H1 (cell line): Measurements from ENCODE around the gene CISH. TPM values are rescaled to one million over a fixed set of nuclear protein-coding genes. Genes with fewer than 3 reads are reported as not detected.

ENCODE experiments used
- CTCF ChIA-PET: fragments of 300-600 bp; sonication (Branson Sonifier 250); formaldehyde crosslinking; loops from one replicate; lab custom pipeline; 2021; ENCODE audit not compliant: partially characterized antibody; lab: Charles Lee
- POLR2A ChIA-PET: fragments of 300-600 bp; sonication (Branson Sonifier 250); formaldehyde crosslinking; loops from one replicate; lab custom pipeline; 2021; ENCODE audit warnings: inconsistent platforms; ENCODE audit not compliant: partially characterized antibody; lab: Charles Lee
- DNase-seq, 2 experiments: peaks; one replicate each; pipeline versions ENCODE4 v3.0.0 to v3.0.0-alpha.2; 2010 to 2022; ENCODE audit warnings: low spot score in 2 of 2, low read depth in 1 of 2, mixed read lengths in 1 of 2
- FAIRE-seq: peaks from 2 replicates; lab custom pipeline; 2011; peaks lifted over from hg19 to GRCh38; lab: Jason Lieb, UNC
- H2AFZ ChIP-seq: 2 replicates; pipeline ENCODE4 v1.8.1; 2012; ENCODE audit warnings: low read length, inconsistent platforms
- H2AK5ac ChIP-seq: 2 replicates; pipeline ENCODE4 v1.6.1; 2013; ENCODE audit warnings: low read depth, low read length
- H2BK120ac ChIP-seq: replicated peaks from 2 replicates; pipeline ENCODE3; 2013; ENCODE audit warnings: low read depth, low read length, inconsistent platforms
- H2BK12ac ChIP-seq: 2 replicates; pipeline ENCODE4 v1.6.1; 2013; ENCODE audit warnings: low read depth, low read length
- H2BK15ac ChIP-seq: 2 replicates; pipeline ENCODE4 v1.6.1; 2013; ENCODE audit warnings: low read length
- H2BK20ac ChIP-seq: 2 replicates; pipeline ENCODE4 v1.6.1; 2013; ENCODE audit warnings: low read length
- H2BK5ac ChIP-seq: 2 replicates; pipeline ENCODE4 v1.6.1; 2013; ENCODE audit warnings: low read depth, low read length
- H3K14ac ChIP-seq: 2 replicates; pipeline ENCODE4 v1.6.1; 2013; ENCODE audit warnings: inconsistent platforms; ENCODE audit not compliant: insufficient read length
- H3K18ac ChIP-seq: 2 replicates; pipeline ENCODE4 v1.6.1; 2013; ENCODE audit warnings: low read length; ENCODE audit errors: extremely low read depth
- H3K23ac ChIP-seq: 2 replicates; pipeline ENCODE4 v1.6.1; 2013; ENCODE audit warnings: inconsistent platforms; ENCODE audit not compliant: insufficient read length
- H3K23me2 ChIP-seq: 2 replicates; pipeline ENCODE4 v1.6.1; 2013; ENCODE audit warnings: low read depth, low read length
- H3K27ac ChIP-seq: 2 replicates; pipeline ENCODE4 v1.6.1; 2011; ENCODE audit warnings: low read depth, low read length, inconsistent platforms
- H3K27me3 ChIP-seq, 4 experiments: replicated peaks in 1 of 4; 1 replicate in 1 of 4; 2 replicates in 3 of 4; pipeline versions ENCODE4 v1.6.1 to v1.8.1; 2011 to 2013; ENCODE audit warnings: low read length in 3 of 4, mild to moderate bottlenecking in 3 of 4, inconsistent platforms in 2 of 4, mixed read lengths in 2 of 4, moderate library complexity in 1 of 4; ENCODE audit not compliant: control insufficient read depth in 3 of 4, insufficient read depth in 3 of 4; ENCODE audit errors: extremely low read depth in 1 of 4
- H3K36me3 ChIP-seq, 4 experiments: 2 replicates each; pipeline versions ENCODE4 v1.6.1 to v1.8.1; 2011 to 2013; ENCODE audit warnings: mild to moderate bottlenecking in 4 of 4, low read length in 3 of 4, moderate library complexity in 2 of 4, control low read depth in 1 of 4, inconsistent platforms in 1 of 4; ENCODE audit not compliant: insufficient read depth in 4 of 4, control insufficient read depth in 2 of 4
- H3K4ac ChIP-seq: replicated peaks from 2 replicates; pipeline ENCODE3; 2013; ENCODE audit warnings: low read length, low read depth, mixed read lengths, inconsistent platforms; ENCODE audit not compliant: insufficient read length
- H3K4me1 ChIP-seq, 4 experiments: replicated peaks in 1 of 4; 1 replicate in 1 of 4; 2 replicates in 3 of 4; pipeline versions ENCODE4 v1.6.1 to v1.8.1; 2011 to 2013; ENCODE audit warnings: low read length in 3 of 4, inconsistent platforms in 2 of 4, mixed read lengths in 1 of 4; ENCODE audit not compliant: insufficient read depth in 4 of 4, control insufficient read depth in 3 of 4
- H3K4me2 ChIP-seq, 2 experiments: 2 replicates each; pipeline versions ENCODE4 v1.6.1 to v1.8.1; 2011 to 2013; ENCODE audit warnings: low read depth in 2 of 2, low read length in 2 of 2, control low read depth in 1 of 2, inconsistent platforms in 1 of 2, mild to moderate bottlenecking in 1 of 2; ENCODE audit not compliant: insufficient read depth in 1 of 2
- H3K4me3 ChIP-seq, 4 experiments: fragments of 200-600, 300-600 bp in 1 of 4; sonication (generic), shearing (Covaris generic), sonication (Bioruptor Twin) in 1 of 4; 2 replicates each; pipeline versions ENCODE4 v1.5.1 to v1.8.1; 2011 to 2016; ENCODE audit warnings: low read length in 4 of 4, low read depth in 3 of 4, control low read depth in 2 of 4, inconsistent platforms in 2 of 4, mild to moderate bottlenecking in 2 of 4, mixed read lengths in 1 of 4, moderate library complexity in 1 of 4; ENCODE audit not compliant: insufficient read depth in 2 of 4; ENCODE audit errors: extremely low read depth in 1 of 4
- H3K56ac ChIP-seq: replicated peaks from 2 replicates; pipeline ENCODE3; 2013; ENCODE audit warnings: low read depth, mild to moderate bottlenecking, mixed read lengths, low read length, inconsistent platforms; ENCODE audit not compliant: insufficient read length
- H3K79me1 ChIP-seq: 2 replicates; pipeline ENCODE4 v1.6.1; 2013; ENCODE audit warnings: low read depth, low read length, control low read depth
- H3K79me2 ChIP-seq, 2 experiments: 2 replicates each; pipeline versions ENCODE4 v1.6.1 to v1.8.1; 2012 to 2013; ENCODE audit warnings: low read length in 2 of 2, mild to moderate bottlenecking in 2 of 2, inconsistent platforms in 1 of 2; ENCODE audit not compliant: insufficient read depth in 2 of 2, control insufficient read depth in 1 of 2
- H3K9ac ChIP-seq, 4 experiments: replicated peaks in 1 of 4; 1 replicate in 1 of 4; 2 replicates in 3 of 4; pipeline versions ENCODE4 v1.6.1 to v1.8.1; 2011 to 2013; ENCODE audit warnings: low read depth in 3 of 4, low read length in 3 of 4, control low read depth in 2 of 4, mild to moderate bottlenecking in 2 of 4, moderate library complexity in 2 of 4, inconsistent platforms in 1 of 4; ENCODE audit errors: extremely low read depth in 1 of 4
- H3K9me3 ChIP-seq, 2 experiments: 2 replicates each; pipeline versions ENCODE4 v1.6.1 to v1.8.1; 2012 to 2013; ENCODE audit warnings: mild to moderate bottlenecking in 2 of 2, moderate library complexity in 2 of 2, control low read depth in 1 of 2, inconsistent platforms in 1 of 2, low read depth in 1 of 2, low read length in 1 of 2, mixed read lengths in 1 of 2; ENCODE audit not compliant: insufficient read depth in 2 of 2
- H4K20me1 ChIP-seq, 2 experiments: replicated peaks in 1 of 2; 2 replicates each; pipeline versions ENCODE3 to v1.8.1; 2011 to 2013; ENCODE audit warnings: inconsistent platforms in 2 of 2, low read length in 2 of 2, mild to moderate bottlenecking in 1 of 2; ENCODE audit not compliant: insufficient read depth in 2 of 2, control insufficient read depth in 1 of 2
- H4K5ac ChIP-seq: 2 replicates; pipeline ENCODE4 v1.6.1; 2013; ENCODE audit warnings: low read length, low read depth, mixed read lengths, inconsistent platforms; ENCODE audit not compliant: insufficient read length
- H4K8ac ChIP-seq: 2 replicates; pipeline ENCODE4 v1.8.0; 2013; ENCODE audit warnings: mild to moderate bottlenecking, moderate library complexity, low read length, inconsistent platforms; ENCODE audit not compliant: insufficient read depth; ENCODE audit errors: extremely low read depth
- H4K91ac ChIP-seq: replicated peaks from 2 replicates; pipeline ENCODE3; 2013; ENCODE audit warnings: low read length, mixed read lengths, inconsistent platforms; ENCODE audit not compliant: insufficient read length
- CBX5 ChIP-seq: fragments of 300-800, 300-1000 bp; sonication (generic); IDR thresholded peaks from 2 replicates; pipeline ENCODE4 v1.7.1; 2016; ENCODE audit warnings: antibody characterized with exemption, low read length, low read depth
- CHD1 ChIP-seq: IDR thresholded peaks from 2 replicates; pipeline ENCODE4 v1.6.1; 2012; ENCODE audit warnings: low read depth, low read length, improper control_type of control experiment
- HDAC6 ChIP-seq: IDR thresholded peaks from one replicate; pipeline ENCODE4 v1.7.1; 2012; ENCODE audit warnings: low read depth, mild to moderate bottlenecking, inconsistent platforms, low read length, moderate library complexity
- JUN ChIP-seq: IDR thresholded peaks from 2 replicates; pipeline ENCODE4 v1.6.1; 2011; ENCODE audit warnings: low read depth, mild to moderate bottlenecking, improper control_type of control experiment, low read length
- KDM5A ChIP-seq: fragments of 200-600 bp; IDR thresholded peaks from 2 replicates; pipeline ENCODE4 v1.7.1; 2012; ENCODE audit warnings: mild to moderate bottlenecking, low read length, inconsistent platforms, mixed read lengths
- NANOG ChIP-seq: IDR thresholded peaks from 2 replicates; pipeline ENCODE4 v1.6.1; 2011; ENCODE audit warnings: low read length, low read depth, mild to moderate bottlenecking, inconsistent platforms; ENCODE audit not compliant: insufficient read depth, poor library complexity, severe bottlenecking
- RAD21 ChIP-seq, 2 experiments: IDR thresholded peaks in 1 of 2; conservative IDR thresholded peaks in 1 of 2; 2 replicates each; pipeline ENCODE4 v1.6.1; 2011; ENCODE audit warnings: low read depth in 2 of 2, low read length in 2 of 2, improper control_type of control experiment in 1 of 2, inconsistent platforms in 1 of 2, mild to moderate bottlenecking in 1 of 2, moderate library complexity in 1 of 2
- SIN3A ChIP-seq, 2 experiments: IDR thresholded peaks in 1 of 2; conservative IDR thresholded peaks in 1 of 2; 2 replicates each; pipeline ENCODE4 v1.6.1; 2011 to 2012; ENCODE audit warnings: low read length in 2 of 2, improper control_type of control experiment in 1 of 2, low read depth in 1 of 2, mild to moderate bottlenecking in 1 of 2
- SP1 ChIP-seq: IDR thresholded peaks from 2 replicates; pipeline ENCODE4 v1.6.1; 2011; ENCODE audit warnings: low read depth, low read length
- TAF1 ChIP-seq: IDR thresholded peaks from 2 replicates; pipeline ENCODE4 v1.6.1; 2011; ENCODE audit warnings: mild to moderate bottlenecking, low read depth, low read length
- WGBS, 2 experiments: shearing (Covaris generic) in 1 of 2; methylation state at CpG; one replicate each; pipeline versions ENCODE4 v1.1.6 to v1.1.7; 2013 to 2015; ENCODE audit warnings: low lambda C conversion rate in 2 of 2, mixed read lengths in 2 of 2, inconsistent platforms in 1 of 2, low coverage in 1 of 2, missing lambda C conversion rate in 1 of 2; ENCODE audit not compliant: insufficient replicate concordance in 2 of 2, insufficient coverage in 1 of 2, insufficient read length in 1 of 2; ENCODE audit errors: extremely low coverage in 1 of 2, missing lambda C conversion rate in 1 of 2; 5-methylcytosine and 5-hydroxymethylcytosine counted together
- polyA plus RNA-seq, 7 experiments: library from polyadenylated mRNA; depleted of rRNA in 3 of 7; stranded (reverse) in 5 of 7; unstranded in 2 of 7; fragments of >200 nt in 5 of 7; fragments of 200-250 nt in 2 of 7; gene quantifications; 1 replicate in 5 of 7; 2 replicates in 1 of 7; 4 replicates in 1 of 7; pipeline versions ENCODE4 v1.2.1 to v1.2.3, GENCODE V29; 2011 to 2013; ENCODE audit warnings: missing spikeins in 2 of 7, mixed read lengths in 2 of 7
- total RNA-seq: library from RNA; stranded (reverse); fragmentation: NEBNext Ultra II Directional; extraction: Animal tissue kit (Norgen Biotek cat#: 25700); gene quantifications from 2 replicates; pipeline ENCODE4 v1.2.1, GENCODE V29; 2021
- TF ChIP-seq, protein P1 (sequence below): IDR thresholded peaks from 2 replicates; pipeline ENCODE4 v1.6.1; 2012; ENCODE audit warnings: inconsistent platforms

The CISH gene
- total and polyA plus RNA-seq, 2 of the 8 experiments (the other 6 are each of a cell fraction or from before 2014, with no cell fraction given), result 1.9 to 2.2 TPM

DNA sequence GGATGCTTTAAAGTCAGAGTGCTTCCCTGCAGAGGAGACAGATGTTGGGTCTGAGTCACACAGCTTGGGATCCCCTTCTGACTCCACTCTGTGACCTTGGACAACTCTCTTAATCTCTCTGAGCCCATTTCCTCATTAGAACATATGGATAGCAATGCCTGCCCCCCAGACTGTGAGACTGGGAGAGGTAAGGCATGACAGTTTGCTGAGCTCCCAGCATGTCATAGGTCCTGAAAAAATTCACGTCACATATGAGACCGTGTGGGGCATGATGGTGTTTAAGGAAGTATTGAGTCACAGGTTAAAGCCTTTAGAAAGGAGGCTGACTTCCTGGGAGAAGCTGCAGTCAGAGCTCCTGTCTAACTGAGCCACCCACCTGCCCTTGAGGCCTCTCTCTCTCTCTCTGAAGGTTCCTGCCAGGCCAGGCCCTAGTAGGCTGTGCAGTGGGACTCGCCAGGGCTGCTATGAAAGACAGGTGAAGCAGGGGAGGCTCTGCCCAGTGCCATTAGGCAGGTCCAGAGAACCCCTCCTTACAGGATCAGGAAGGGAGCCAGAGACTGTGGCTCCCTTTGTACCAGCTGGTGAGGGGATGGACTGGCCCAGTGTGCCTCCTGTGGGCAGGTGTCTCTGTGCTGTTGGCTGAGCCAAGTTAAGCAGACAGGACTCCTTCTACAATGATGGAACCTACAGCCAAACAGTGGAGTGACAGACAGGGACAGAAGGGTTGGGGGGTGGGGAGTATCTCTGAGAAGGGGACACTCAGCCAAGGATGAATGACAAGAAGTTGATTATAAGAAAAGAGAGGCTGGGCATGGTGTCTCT, 43.6 kb upstream of the CISH start:
- no peak overlapping the region for H3K23ac ChIP-seq
- no peak overlapping the region; a peak in 1 of 7 replicates for H3K9ac ChIP-seq
- H3K9me3 ChIP-seq, result no peaks in the 10 kb centered on the region
- DNase-seq (no peak), FAIRE-seq (no peak)
- H2BK12ac ChIP-seq, result no peak overlapping the region
- no peak overlapping the region for H4K8ac ChIP-seq
- H2BK15ac ChIP-seq, result no peak overlapping the region
- H3K27ac ChIP-seq, result no peak overlapping the region
- no peak overlapping the region for H4K91ac ChIP-seq
- no peak overlapping the region for H2BK5ac ChIP-seq
- POLR2A ChIA-PET, result interaction anchor here (0.9 to 1.4 kb wide), 4 partner anchors 9 to 685 kb away, joined by 3 to 6 read pairs (median 4); no protein-coding TSS in a partner anchor
- H3K79me2 ChIP-seq, result no peaks in the 10 kb centered on the region
- no peak overlapping the region for H3K18ac ChIP-seq
- H3K27me3 ChIP-seq, result no peaks in the 10 kb centered on the region; a peak in 1 of 7 replicates
- H3K4ac ChIP-seq, result no peak overlapping the region
- H3K4me3 ChIP-seq, result no peak overlapping the region
- H3K79me1 ChIP-seq, result no peaks in the 10 kb centered on the region; the same call in 1 of the 2 replicates
- no peak overlapping the region for H2AFZ ChIP-seq
- H3K14ac ChIP-seq, result no peak overlapping the region
- no peak overlapping the region for H2BK20ac ChIP-seq
- CTCF ChIA-PET, result interaction anchor here (0.6 to 63.8 kb wide), 4 partner anchors 19 to 734 kb away, joined by 5 to 1262 read pairs (median 36); partner anchors contain the start of genes CISH, DOCK3 and MAPKAPK3
- no peak overlapping the region for H2AK5ac ChIP-seq
- no peak overlapping the region for H3K4me2 ChIP-seq
- no peaks in the 10 kb centered on the region for H3K36me3 ChIP-seq
- H4K20me1 ChIP-seq, result peaks cover 0 to 2% of the 10 kb centered on the region in 2 experiments
- no peak overlapping the region for H3K56ac ChIP-seq
- H3K23me2 ChIP-seq, result no peaks in the 10 kb centered on the region
- peaks cover 0 to 16% (median 4%) of the 10 kb centered on the region in 4 experiments; a peak in 6 of 7 replicates for H3K4me1 ChIP-seq
- H2BK120ac ChIP-seq, result no peak overlapping the region
- 80% methylated on average over 2 of the region's 3 CpGs; no CpG with 5 or more reads in 1 of the 2 experiments for WGBS, 2 experiments
- H4K5ac ChIP-seq, result no peak overlapping the region
- TF ChIP-seq RAD21 (IDR thresholded peaks at IDR 0.05 in 1 of 2, conservative IDR thresholded peaks at IDR 0.05 in 1 of 2; ENCODE audit: low read depth in 2 of 2, low read length in 2 of 2), result no peak
- no peak for TF ChIP-seq CBX5
- TF ChIP-seq JUN, result no peak
- TF ChIP-seq KDM5A, result no peak
- no peak for TF ChIP-seq SIN3A (conservative IDR thresholded peaks at IDR 0.05 in 1 of 2, IDR thresholded peaks at IDR 0.05 in 1 of 2; ENCODE audit: low read depth in 1 of 2, low read length in 2 of 2)
- no peak for TF ChIP-seq TAF1
- no peak for TF ChIP-seq CHD1
- no peak for TF ChIP-seq HDAC6
- TF ChIP-seq, protein P1, sequence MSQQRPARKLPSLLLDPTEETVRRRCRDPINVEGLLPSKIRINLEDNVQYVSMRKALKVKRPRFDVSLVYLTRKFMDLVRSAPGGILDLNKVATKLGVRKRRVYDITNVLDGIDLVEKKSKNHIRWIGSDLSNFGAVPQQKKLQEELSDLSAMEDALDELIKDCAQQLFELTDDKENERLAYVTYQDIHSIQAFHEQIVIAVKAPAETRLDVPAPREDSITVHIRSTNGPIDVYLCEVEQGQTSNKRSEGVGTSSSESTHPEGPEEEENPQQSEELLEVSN, result no peak
- TF ChIP-seq SP1, result no peak
- TF ChIP-seq NANOG, result no peak
